Measurements from ENCODE around the gene CHMP3.

Gene CHMP3

DNA sequence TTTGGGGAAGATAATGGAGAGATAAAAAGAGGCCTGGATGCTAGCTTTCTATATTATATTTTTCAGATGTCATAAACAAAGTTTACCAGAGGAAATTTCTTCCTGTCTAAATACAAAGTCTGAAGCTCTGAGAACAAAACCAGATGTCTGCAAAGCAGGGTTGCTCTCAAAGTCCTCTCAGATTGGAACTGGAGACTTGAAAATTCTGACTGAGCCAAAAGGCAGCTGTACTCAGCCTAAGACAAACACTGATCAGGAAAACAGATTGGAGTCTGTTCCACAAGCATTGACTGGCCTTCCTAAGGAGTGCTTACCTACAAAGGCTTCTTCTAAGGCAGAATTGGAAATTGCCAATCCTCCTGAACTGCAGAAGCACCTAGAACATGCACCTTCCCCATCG, 96.9 kb downstream of the CHMP3 start:
- DNase-seq (ENCODE audit: low spot score): no peak

DNA sequence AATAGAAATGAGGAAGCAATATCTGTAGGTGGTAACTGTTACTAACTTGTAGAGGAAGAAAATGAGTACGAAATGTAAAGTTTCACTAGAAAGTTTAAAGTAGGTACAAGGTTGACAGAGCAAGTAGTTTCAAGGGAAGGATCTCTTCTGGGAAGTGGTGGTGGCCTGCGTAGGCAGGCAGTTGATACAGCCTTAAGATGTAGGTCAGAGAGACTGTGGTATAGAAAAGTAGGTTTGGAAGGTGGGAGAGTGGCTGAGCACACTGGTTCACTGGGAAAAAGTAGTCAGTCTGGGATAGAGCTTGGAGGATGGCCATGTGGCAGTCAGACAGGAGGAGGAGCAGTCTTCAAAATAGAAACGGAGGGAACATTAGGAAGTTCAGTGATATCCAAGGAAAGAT, 98.6 kb downstream of the CHMP3 start:
- no peak for DNase-seq (ENCODE audit: low spot score)

DNA sequence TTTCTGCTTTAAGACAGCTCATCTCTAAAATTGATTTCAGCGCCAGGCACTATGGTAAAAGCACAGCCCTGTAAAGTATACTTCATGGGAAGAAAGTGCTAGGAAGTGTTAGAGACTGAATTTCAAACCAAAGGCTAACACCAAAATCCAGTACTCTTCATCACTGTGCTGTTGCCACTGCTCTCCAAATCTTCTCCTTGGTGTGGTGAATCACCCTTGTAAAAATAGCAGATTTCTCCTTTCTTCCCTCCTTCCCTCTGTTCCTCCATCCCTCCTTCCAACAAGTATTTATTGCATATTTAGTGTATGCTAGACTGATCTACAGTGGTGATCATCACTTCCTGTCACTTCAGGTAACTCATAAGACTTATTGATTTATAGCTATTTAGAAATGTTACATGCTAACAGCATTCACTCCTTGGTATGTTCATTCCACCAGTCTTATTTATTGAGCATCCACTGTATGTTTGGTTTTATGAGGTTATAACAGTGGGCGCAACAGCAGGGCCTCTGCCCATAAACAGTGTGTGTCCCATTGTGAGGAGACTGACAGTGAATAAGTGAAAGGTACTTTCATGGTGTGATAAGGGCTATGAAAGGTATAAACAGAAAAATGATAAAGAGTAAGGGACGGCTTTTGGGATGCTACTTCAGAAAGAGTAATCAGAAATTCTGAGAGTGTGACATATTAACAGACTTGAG, 102.0 kb downstream of the CHMP3 start:
- DNase-seq (ENCODE audit: low spot score): no peak

DNA sequence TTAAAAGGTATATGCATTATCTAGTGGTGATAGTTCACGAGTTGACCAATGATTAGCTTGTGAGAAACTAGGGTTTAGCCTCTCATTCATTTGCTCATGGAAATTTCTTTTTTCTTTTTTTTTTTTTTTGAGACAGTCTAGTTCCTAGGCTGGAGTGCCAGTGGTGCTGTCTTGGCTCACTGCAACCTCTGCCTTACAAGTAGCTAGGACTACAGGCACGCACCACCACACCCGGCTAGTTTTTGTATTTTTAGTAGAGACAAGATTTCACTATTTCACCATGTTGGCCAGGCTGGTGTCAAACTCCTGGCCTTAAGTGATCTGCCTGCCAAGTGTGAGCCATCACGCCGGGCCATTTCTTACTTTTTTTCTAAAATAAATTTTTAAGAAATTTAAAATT, 108.1 kb downstream of the CHMP3 start:
- DNase-seq (ENCODE audit: low spot score): no peak

DNA sequence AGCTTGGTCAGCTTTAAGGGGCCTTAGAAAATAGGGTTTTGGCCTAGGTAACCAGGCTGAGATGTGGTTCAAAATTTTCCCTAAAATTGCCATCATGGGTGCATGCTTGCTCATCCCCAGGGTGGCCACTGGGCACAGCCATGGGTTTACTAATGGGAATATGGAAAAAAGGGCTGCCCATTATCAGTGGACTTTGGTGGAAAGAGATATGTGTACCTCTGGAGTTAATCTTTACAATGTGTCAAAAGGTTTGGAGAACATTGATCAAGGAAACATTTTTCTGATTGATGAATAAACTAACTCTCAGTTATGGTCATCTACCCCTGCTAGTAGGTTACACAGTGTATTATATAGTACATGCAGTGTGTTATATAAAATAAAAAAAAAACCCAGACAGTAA, 109.0 kb downstream of the CHMP3 start:
- DNase-seq (ENCODE audit: low spot score): no peak

DNA sequence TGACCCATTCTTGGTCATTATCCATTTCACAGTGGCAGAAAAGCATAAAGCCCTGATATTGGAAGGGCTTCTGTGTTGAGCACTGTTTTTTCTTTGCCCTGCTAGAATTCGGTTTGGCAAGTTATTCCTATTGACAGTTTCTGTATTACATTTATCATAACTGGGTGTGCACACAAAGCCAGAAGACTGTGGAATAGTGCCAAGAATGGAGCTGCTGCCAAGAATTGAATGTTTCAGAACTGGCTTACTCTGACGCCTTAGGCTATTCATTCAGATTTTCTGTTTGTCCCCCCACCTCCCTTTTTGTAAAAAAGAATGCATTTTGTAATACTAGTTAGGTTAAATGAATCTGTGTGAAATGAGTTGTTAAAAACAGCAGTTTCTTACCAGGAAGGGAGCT, 109.4 kb downstream of the CHMP3 start:
- peak; percentile 45 for DNase-seq (ENCODE audit: low spot score)

Data from putamen (tissue), 1 donor.